OCI-LY3 (cell line): ENCODE measurements around the gene PLXNB3.

Source experiments
- H2AFZ ChIP-seq: fragments of 200-600, 300-600 bp; shearing (Covaris generic); 2 replicates; pipeline ENCODE4 v1.6.0; 2014; ENCODE audit warnings: antibody characterized with exemption, low read depth, low read length
- H3K27ac ChIP-seq: fragments of 200-600, 300-600 bp; sonication (generic); 2 replicates; pipeline ENCODE4 v1.5.1; 2014; ENCODE audit warnings: mild to moderate bottlenecking, low read length, moderate library complexity, mixed read lengths
- H3K27me3 ChIP-seq: fragments of 200-600, 300-600 bp; sonication (generic); 2 replicates; pipeline ENCODE4 v1.6.1; 2014; ENCODE audit warnings: low read depth, low read length, mixed read lengths
- H3K36me3 ChIP-seq: fragments of 200-600, 300-600 bp; sonication (generic); replicated peaks from 2 replicates; pipeline ENCODE3; 2014; ENCODE audit warnings: low read depth, low read length, mixed read lengths
- H3K4me1 ChIP-seq: fragments of 300-600, 200-600 bp; sonication (generic); 2 replicates; pipeline ENCODE4 v1.6.1; 2014; ENCODE audit warnings: low read length, mixed read lengths
- H3K4me2 ChIP-seq: fragments of 200-600, 300-600 bp; sonication (generic); 2 replicates; pipeline ENCODE4 v1.6.1; 2014; ENCODE audit warnings: low read length, mixed read lengths
- H3K4me3 ChIP-seq: fragments of 300-600, 200-600 bp; sonication (generic); 2 replicates; pipeline ENCODE4 v1.5.1; 2014; ENCODE audit warnings: antibody characterized with exemption, mild to moderate bottlenecking, low read length, moderate library complexity
- H3K79me2 ChIP-seq: fragments of 300-600, 200-600 bp; shearing (Covaris generic); 2 replicates; pipeline ENCODE4 v1.6.1; 2014; ENCODE audit warnings: mild to moderate bottlenecking, low read length, mixed read lengths
- H3K9ac ChIP-seq: fragments of 300-600, 200-600 bp; shearing (Covaris generic); 2 replicates; pipeline ENCODE4 v1.6.0; 2014; ENCODE audit warnings: mild to moderate bottlenecking, low read length, moderate library complexity
- H3K9me3 ChIP-seq: fragments of 200-600, 300-600 bp; shearing (Covaris generic); 2 replicates; pipeline ENCODE4 v1.6.1; 2014; ENCODE audit warnings: low read length, mixed read lengths; ENCODE audit not compliant: insufficient read depth
- H4K20me1 ChIP-seq: fragments of 200-600, 300-600 bp; sonication (generic); 2 replicates; pipeline ENCODE4 v1.6.1; 2016; ENCODE audit warnings: low read length, mixed read lengths; ENCODE audit not compliant: insufficient read depth
- EZH2phosphoT487 ChIP-seq: fragments of 200-600 bp; shearing (Covaris generic); IDR thresholded peaks from 2 replicates; pipeline ENCODE4 v1.6.1; 2018; ENCODE audit warnings: antibody characterized with exemption, mixed run types, low read depth
- TF ChIP-seq, protein P1 (sequence below): fragments of 200-600, 300-600 bp; sonication (generic); IDR thresholded peaks from 2 replicates; pipeline ENCODE4 v1.5.1; 2014; ENCODE audit warnings: antibody characterized with exemption, low read length, low read depth

Gene PLXNB3

DNA sequence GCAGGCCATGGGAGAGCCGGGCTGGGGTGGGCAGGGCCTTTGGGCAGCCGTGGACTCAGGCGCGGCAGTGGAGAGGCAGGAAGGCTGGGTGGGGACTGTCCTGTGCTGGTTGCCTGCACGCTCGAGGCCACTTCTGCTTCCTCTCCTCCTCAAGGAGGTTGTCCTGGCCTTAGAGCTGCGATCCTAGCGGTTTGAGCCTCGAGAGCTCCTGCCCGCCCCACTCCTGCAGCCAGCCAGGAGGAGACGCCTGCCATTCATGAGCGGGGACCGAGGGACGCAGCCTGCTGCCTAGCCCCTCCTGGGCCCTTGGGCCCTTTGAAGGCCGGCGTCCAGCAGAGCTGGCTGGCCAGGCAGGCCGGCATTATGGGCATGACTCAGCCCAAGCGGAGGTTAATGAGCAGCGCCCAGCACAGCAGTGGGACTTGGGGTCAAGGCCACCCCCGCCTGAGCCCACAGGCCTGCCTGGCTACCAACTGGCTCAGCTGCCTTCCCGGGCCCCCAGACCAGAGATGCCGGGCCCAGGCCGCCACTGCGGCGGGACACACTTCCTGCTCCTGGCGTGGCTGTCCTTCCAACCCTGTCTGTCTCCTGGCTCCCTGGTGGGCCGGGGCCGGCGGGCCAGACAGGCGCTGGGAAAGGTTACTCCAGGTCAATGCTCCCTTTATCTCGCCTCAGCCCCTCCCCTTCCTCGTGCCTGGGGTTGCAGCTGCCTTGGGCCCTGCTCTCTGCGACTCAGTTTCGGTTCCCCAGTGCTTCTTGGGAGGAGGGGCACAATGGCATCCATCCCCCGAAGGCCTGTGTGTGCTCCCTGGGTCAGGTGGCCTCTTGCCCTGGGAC lies 37.5 kb upstream of the PLXNB3 start:
- Histone ChIP-seq H3K27me3 (no peaks in the 10 kb centered on the region), H3K4me3 (peak overlapping the region; percentile 98), H3K4me2 (peak overlapping the region; percentile 97), H3K36me3 (peaks cover 25% of the 10 kb centered on the region), H4K20me1 (peaks cover 13% of the 10 kb centered on the region), H3K79me2 (peaks cover 52% of the 10 kb centered on the region), H3K9me3 (no peaks in the 10 kb centered on the region), H2AFZ (no peak overlapping the region), H3K4me1 (peaks cover 40% of the 10 kb centered on the region), H3K9ac (peak overlapping the region; percentile 81), H3K27ac (peak overlapping the region; percentile 86)
- TF ChIP-seq, protein P1, sequence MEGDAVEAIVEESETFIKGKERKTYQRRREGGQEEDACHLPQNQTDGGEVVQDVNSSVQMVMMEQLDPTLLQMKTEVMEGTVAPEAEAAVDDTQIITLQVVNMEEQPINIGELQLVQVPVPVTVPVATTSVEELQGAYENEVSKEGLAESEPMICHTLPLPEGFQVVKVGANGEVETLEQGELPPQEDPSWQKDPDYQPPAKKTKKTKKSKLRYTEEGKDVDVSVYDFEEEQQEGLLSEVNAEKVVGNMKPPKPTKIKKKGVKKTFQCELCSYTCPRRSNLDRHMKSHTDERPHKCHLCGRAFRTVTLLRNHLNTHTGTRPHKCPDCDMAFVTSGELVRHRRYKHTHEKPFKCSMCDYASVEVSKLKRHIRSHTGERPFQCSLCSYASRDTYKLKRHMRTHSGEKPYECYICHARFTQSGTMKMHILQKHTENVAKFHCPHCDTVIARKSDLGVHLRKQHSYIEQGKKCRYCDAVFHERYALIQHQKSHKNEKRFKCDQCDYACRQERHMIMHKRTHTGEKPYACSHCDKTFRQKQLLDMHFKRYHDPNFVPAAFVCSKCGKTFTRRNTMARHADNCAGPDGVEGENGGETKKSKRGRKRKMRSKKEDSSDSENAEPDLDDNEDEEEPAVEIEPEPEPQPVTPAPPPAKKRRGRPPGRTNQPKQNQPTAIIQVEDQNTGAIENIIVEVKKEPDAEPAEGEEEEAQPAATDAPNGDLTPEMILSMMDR = no peak
- no peak for TF ChIP-seq EZH2phosphoT487

DNA sequence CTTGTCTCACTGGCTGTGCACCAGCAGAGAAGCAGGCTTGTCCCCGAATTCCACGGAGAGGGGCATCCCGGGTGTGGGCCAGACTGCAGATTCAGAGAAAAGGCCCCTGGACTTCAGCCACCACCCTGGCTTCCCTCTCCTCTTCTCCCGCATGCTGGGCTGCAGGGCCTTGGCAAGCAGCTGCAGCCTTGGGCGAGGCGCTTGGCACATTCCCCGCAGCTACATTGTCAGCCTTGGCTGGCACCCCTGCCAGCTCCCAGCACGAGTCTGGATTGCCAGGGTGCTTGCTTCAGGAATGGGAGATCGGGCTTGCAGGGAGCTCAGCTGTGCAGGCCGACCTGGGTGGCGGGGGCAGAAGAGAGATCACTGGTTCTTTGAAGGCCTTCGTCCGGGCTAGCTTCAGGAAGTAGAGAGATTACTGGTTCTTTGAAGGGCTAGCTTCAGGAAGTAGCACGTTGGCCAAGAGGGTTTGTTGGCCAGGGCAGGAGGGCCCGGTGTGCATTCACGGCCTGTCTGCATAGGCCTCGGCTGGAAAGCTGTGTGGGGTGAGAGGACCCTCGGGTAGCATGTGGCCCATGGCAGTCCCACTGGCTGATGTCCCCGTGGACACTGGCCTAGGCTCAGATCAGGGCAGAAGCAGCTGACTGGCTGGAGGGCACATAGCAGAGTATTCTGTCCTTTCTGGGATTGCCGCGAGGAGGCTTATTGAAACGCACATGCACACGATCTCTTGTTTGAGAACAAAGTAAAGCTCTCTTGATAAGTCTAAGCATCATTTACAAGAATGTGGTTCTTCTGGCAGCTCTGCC lies 36.7 kb upstream of the PLXNB3 start:
- TF ChIP-seq EZH2phosphoT487 = no peak
- TF ChIP-seq, protein P1 = no peak
- Histone ChIP-seq H3K9ac (peak overlapping the region; percentile 60), H4K20me1 (peaks cover 8% of the 10 kb centered on the region), H3K4me3 (peak overlapping the region; percentile 62), H3K27me3 (no peaks in the 10 kb centered on the region), H3K36me3 (peaks cover 27% of the 10 kb centered on the region), H3K9me3 (no peaks in the 10 kb centered on the region), H3K4me2 (peak overlapping the region; percentile 97), H3K4me1 (peaks cover 38% of the 10 kb centered on the region), H3K27ac (peak overlapping the region; percentile 86), H3K79me2 (peaks cover 45% of the 10 kb centered on the region), H2AFZ (no peak overlapping the region)

- Histone ChIP-seq H3K79me2 (peaks cover 37% of the 10 kb centered on the region), H3K27ac (no peak overlapping the region), H3K4me3 (no peak overlapping the region), H4K20me1 (peaks cover under 1% of the 10 kb centered on the region), H3K36me3 (peaks cover 23% of the 10 kb centered on the region), H3K27me3 (no peaks in the 10 kb centered on the region), H3K4me1 (peaks cover 32% of the 10 kb centered on the region), H3K9ac (0 out of 2 replicates have a peak overlapping the region, but pooled peaks have one; percentile 60), H2AFZ (no peak overlapping the region), H3K9me3 (no peaks in the 10 kb centered on the region), H3K4me2 (peak overlapping the region; percentile 97)
- no peak for TF ChIP-seq EZH2phosphoT487
- TF ChIP-seq, protein P1 = no peak
These were observed 36.0 kb upstream of the PLXNB3 start for GRCh38 chrX:153728095-153728494.
